KOPT-K1 (cell line): ENCODE measurements around the gene ENAH.

ENCODE experiments used
- H3K27ac ChIP-seq: fragments of 200-600 bp; sonication (generic); 2 replicates; pipeline ENCODE4 v1.5.1; 2016; ENCODE audit warnings: antibody characterized with exemption, mild to moderate bottlenecking, low read depth, low read length; ENCODE audit not compliant: poor library complexity, severe bottlenecking
- H3K36me3 ChIP-seq: fragments of 200-600 bp; sonication (generic); 2 replicates; pipeline ENCODE4 v1.5.1; 2017; ENCODE audit warnings: antibody characterized with exemption, mild to moderate bottlenecking, low read length, moderate library complexity; ENCODE audit not compliant: insufficient read depth
- H3K9me3 ChIP-seq: fragments of 200-600 bp; sonication (generic); 2 replicates; pipeline ENCODE4 v1.5.1; 2017; ENCODE audit warnings: antibody characterized with exemption, low read length, mild to moderate bottlenecking; ENCODE audit not compliant: insufficient read depth, poor library complexity, severe bottlenecking

ENAH gene

DNA sequence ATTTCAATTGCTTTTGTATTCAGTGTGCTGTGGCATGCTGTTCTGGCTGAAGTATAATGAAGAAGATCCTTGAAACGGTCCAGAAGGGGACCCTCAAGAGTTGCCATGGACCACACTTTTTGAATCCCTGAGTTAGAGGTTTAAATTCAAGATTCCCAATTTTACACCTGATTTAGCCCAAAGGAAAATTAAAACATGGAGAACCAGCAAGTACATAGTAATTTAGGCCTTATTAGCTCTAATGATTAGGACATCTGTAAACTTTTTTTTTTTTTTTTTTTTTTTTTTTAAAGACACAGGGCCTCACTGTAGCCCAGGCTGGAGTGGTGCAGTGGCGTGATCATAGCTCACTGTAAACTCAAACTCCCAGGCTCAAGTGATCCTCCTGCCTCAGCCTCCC is 107.3 kb downstream of the ENAH start:
- Histone ChIP-seq H3K9me3 (no peaks in the 10 kb centered on the region), H3K36me3 (no peaks in the 10 kb centered on the region), H3K27ac (no peak overlapping the region)

DNA sequence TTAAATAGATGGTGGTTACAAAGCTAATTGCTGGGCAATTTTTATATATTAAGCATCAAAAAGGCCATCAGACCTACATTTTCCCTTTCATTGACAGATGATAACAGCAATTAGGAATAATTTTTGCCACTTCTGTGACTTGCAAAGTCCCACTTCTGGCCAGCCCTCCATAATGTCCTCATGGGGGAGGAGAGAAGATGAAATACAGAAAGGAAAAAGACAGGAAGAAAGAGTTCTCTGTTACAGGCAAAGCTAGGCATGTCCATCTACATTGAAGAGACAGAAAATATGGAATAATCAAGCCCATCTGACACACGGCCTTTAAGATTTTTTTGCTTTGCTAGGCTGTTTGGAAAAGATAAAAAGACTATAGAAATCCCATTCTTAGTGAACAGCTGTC is 108.0 kb downstream of the ENAH start:
- no peak overlapping the region for H3K27ac ChIP-seq
- no peaks in the 10 kb centered on the region for H3K36me3 ChIP-seq
- H3K9me3 ChIP-seq, result no peaks in the 10 kb centered on the region

DNA sequence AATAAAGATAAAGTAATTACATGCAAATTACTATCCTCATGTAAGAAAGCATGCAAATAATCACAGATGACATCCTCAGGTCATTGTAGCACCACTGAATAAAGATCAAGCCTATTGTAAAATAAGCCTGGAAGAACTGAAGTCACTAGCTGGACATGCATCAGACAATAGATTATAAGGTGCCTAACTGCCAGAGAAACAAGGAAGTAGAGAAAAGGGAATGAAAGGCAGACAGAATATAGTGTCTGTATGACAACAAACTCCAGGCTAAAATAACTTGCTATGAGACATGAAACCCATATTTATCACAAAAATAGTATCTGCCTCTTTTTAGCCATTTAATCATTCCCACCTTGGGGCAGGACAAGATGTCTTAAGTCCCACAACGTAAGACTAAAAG is 108.7 kb downstream of the ENAH start:
- no peaks in the 10 kb centered on the region for H3K36me3 ChIP-seq
- no peaks in the 10 kb centered on the region for H3K9me3 ChIP-seq
- no peak overlapping the region for H3K27ac ChIP-seq

DNA sequence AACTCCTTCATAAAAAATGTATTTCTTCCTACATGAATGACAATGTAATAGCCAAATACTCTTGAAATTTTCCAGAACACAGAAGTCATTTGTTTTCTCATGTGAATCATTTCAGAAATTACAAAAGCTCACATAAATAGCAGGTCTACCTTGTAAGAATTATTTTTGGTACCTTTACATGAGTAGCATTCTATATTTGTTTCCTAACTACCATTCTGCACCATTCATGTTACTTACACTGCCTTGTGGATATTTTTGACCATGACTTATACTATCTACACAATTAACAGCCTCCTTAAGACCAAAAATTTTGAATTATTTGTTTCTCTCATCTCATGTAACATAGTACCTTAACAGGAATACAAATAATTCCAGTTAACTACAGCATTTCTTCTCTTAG is 109.6 kb downstream of the ENAH start:
- H3K36me3 ChIP-seq, result no peaks in the 10 kb centered on the region
- H3K9me3 ChIP-seq, result no peaks in the 10 kb centered on the region
- no peak overlapping the region for H3K27ac ChIP-seq

DNA sequence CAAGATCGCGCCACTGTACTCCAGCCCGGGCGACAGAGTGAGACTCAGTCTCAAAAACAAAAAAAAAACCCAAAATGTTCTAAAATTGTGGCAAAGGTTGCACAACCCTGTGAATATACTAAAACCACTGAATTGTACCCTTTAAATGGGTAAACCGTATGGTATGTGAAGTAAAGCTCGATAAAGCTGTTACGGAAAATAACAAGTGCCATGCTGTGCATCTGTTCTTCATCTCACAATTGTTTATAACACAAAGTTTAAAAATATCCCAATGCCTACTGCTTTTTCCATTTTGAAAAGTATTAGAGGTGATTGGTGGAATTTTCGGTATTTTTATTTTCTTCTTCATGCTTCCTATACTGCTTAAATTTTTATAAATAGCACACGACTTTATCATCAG is 111.5 kb downstream of the ENAH start:
- Histone ChIP-seq H3K27ac (no peak overlapping the region), H3K9me3 (no peaks in the 10 kb centered on the region)

DNA sequence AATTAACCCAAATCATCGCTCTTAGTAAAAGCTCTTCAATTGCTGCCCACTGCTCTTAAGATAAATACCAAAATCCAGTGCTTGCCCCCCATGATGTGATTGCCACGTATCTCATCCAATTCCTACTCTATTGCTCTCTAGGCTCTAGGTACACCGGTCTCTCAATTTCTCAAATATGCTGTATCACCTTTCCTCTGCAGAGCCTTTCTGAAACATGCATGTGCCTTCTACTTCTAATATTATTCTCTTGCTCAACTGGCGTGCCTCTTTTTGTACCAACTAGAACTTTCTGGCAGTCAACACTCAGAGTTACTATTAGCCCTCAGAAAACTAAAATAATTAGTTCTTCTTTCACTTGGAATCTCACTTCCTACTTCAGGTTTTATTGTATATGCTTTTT is 113.3 kb downstream of the ENAH start:
- Histone ChIP-seq H3K27ac (no peak overlapping the region), H3K9me3 (no peaks in the 10 kb centered on the region)

More for the DNA sequence above, 111.5 kb downstream of the ENAH start:
- no peaks in the 10 kb centered on the region for H3K36me3 ChIP-seq

DNA sequence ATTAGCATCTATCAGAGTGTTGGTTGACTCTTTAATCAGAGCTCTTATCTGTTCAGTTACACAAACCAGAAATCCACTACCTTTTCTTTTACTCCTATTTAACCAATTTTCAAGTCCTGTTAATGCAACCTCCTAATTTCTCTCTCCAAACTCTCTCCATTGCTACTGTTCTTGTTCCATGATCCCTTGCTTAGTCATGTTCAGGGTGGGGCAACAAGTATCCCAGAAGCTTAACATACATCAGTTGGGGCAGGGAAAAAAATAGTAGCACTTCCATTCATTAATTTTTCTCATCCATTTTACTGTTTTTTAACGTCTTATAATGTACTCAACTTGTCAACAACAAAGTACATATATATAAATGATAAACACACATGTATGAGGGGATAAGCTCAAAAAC is 113.9 kb downstream of the ENAH start:
- Histone ChIP-seq H3K27ac (no peak overlapping the region), H3K36me3 (no peaks in the 10 kb centered on the region), H3K9me3 (no peaks in the 10 kb centered on the region)

More for the DNA sequence above, 113.3 kb downstream of the ENAH start:
- H3K36me3 ChIP-seq, result no peaks in the 10 kb centered on the region

DNA sequence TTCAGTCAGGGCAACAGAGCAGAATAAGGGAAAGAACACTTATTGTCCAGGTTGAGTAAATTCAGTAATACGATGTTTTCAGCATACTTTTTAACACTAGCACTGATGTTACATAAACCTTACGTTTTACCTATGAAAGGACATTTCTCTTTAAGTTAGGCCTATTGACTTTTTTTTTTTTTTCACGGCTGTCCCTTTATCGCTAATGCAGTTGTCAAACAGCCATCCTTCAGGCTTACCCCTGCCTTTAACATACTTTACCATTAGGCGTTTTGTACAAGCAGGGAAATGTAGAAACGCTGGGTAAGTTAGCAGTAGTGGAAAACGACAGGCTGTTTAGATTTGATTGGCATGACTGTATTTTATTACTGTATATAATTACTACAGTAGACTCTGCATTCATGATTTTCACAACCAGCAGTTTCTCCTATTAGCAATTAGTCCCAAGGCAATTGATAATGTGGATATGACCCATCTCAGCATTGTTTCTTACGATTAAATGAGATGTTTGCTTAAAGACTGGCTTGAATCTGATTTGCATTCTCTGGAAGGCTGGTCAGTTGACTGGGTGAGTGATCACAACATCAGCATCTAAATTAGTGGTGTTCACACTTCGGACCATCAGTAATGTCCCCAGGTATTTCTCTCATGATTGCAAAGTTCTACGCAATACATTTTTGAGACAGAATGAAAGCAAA is 115.2 kb downstream of the ENAH start:
- Histone ChIP-seq H3K27ac (no peak overlapping the region), H3K9me3 (no peaks in the 10 kb centered on the region), H3K36me3 (no peaks in the 10 kb centered on the region)

DNA sequence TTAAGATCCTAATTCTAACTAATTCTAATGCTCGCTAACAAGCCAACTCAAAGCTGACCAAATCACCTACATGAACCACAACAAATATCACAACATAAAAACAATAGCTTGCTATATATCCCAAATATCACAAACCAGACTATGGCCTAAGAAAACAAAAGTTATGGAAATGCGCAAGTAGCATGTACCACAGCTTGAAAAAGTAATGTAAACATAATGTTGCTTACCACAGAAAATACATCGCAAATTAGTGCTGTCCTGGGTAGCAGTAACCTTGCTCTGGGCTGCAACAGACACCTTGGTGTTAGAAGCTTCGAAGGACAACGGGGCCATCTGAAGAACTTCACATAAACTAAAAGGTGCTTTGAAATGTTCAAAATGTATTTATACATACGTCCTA is 117.6 kb downstream of the ENAH start:
- Histone ChIP-seq H3K27ac (no peak overlapping the region), H3K9me3 (no peaks in the 10 kb centered on the region), H3K36me3 (no peaks in the 10 kb centered on the region)

DNA sequence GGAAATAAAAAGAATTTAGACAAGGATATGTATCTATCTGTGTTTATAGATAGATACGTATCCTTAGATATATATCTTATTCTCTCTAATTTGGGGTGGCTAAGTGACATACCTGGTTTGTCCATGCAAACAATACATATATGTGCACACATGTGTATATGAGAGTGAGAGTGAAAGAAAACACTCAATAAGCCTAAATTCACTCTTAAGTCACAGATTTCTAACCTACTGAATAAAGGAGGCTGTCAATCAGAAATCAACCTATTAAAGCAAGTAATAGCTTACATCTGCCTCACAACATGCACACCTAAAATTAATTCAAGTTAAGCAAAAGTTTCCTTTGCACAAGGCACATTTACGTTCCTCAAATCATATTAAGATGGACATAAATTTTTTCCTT is 118.2 kb downstream of the ENAH start:
- no peaks in the 10 kb centered on the region for H3K9me3 ChIP-seq
- H3K36me3 ChIP-seq, result no peaks in the 10 kb centered on the region

DNA sequence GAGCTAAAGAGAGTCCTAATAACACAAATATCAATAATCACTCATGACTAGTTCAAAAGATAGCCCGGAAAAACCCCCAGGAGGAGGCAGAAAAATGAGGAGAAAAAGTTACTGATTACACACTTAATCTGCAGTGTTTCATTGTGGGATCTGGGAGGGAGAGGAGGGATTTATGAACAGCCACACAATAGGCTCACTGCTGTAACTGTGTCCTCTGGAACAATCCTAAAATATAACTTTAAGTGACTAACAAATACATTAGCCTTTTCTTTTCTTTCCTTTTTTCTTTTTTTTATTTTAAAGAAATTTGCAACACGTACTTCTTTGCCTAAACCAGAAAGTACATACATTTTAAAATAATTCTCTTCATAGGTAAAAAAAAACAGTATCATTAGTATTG is 118.8 kb downstream of the ENAH start:
- no peaks in the 10 kb centered on the region for H3K36me3 ChIP-seq
- no peak overlapping the region for H3K27ac ChIP-seq
- H3K9me3 ChIP-seq, result no peaks in the 10 kb centered on the region

More for the DNA sequence above, 118.2 kb downstream of the ENAH start:
- no peak overlapping the region for H3K27ac ChIP-seq

DNA sequence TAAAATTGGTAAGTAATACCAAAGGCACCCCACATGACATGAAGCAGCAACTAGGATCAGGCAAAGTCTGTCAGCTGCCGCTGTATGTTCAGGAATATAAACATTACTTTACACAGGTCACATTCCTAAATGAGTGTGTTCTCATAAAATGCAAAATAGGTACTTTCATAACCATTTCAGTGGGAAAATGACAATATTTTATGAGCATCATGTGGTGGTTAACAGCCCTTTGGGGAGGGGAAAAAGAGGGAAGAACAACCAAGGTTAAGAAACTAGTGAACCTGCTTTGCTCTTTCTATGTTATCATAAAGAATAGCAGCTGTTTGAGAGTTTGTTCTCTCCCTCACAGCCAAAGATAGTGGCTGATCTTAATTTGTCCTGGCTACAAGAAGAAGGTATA is 119.7 kb downstream of the ENAH start:
- Histone ChIP-seq H3K36me3 (no peaks in the 10 kb centered on the region), H3K27ac (no peak overlapping the region), H3K9me3 (no peaks in the 10 kb centered on the region)

DNA sequence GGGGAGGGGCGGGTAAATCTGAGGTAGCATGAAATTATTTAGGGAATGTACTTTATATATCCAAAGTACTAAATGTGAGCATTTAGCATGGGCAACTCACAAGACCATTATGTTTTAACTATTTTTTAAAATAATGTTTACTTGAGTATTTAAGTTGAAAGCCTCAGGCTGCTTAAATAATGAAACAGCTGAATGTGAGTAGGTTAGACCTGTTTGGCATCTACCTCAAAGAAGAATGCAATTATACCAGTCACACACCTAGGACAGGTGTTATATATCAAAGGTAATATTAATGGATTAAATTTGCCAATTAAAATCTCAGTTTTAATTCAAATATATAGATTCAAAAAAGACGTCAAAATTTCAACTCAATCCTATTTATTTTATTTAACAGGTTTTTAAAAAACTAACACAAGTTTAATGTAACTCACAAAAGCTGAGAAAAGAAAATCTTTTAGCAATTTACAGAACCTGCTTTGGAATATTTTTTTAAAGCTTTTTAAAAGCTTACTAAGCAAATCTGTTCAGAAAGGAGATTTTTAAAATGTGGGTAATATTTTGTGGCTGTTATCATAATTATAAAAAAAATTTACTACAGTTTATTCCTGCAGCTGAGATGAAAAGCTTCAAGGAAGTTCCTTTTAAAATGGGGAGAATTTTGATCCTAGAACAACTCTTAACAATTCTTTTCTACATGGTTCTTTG is 120.5 kb downstream of the ENAH start:
- H3K36me3 ChIP-seq, result no peaks in the 10 kb centered on the region
- no peaks in the 10 kb centered on the region for H3K9me3 ChIP-seq
- H3K27ac ChIP-seq, result no peak overlapping the region

DNA sequence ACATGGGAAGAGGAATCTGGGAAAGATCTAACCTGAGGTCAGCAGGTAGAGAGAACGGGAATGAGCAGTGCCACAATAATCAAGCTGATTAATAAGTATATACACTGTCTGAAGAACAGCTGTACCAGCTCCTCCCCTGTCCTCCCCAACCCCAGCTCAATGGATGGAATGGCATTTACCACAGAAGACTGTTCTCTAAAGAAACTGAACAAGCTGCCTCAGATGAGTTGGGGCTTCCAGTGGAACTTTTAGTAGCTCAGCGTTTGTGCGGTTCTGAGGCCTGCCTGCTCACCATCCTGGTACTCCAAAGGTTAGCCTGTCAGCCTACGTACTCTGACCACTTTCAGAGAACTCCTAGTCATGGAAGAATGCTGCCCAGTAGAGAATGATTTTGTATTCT is 123.2 kb downstream of the ENAH start:
- Histone ChIP-seq H3K36me3 (no peaks in the 10 kb centered on the region), H3K27ac (no peak overlapping the region)

DNA sequence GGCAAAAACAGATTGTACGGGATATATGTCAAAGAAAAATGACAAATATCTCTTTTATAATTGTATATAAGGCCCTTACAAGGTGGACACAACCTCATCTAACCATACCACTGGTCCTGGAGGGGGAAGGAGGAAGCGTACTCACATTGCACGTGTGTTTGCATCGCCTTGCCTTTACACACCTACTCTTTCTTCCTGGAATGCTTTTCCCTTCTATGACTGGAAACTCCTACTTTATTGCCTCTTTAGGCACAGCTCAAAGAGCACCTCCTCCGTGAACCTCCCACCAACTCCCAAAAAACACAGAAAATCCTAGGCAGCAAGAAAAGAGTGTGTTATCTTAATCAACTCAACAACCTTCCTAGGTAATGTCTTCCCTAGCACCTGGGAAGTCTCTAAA is 125.3 kb downstream of the ENAH start:
- H3K27ac ChIP-seq, result no peak overlapping the region
- H3K9me3 ChIP-seq, result no peaks in the 10 kb centered on the region
- no peaks in the 10 kb centered on the region for H3K36me3 ChIP-seq

More for the DNA sequence above, 123.2 kb downstream of the ENAH start:
- no peaks in the 10 kb centered on the region for H3K9me3 ChIP-seq

DNA sequence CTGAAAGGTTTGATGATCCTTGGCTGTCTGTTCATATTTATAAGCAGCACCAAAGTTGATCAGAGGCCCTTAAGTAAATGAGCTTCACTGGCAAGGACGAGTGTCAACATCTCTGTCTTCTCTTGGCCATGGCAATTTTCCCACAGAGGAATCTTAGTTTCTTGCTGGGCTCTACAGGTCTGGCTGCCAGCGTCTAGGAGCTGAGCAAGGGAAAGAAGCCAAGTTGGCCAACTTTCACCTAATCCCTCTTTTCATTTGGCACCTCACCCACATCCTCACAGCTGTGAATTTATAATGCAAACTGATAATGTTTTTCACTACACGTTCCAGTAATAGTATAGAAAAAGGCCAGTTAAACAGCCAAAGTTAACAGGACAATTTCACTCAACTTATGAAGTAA is 126.0 kb downstream of the ENAH start:
- Histone ChIP-seq H3K9me3 (no peaks in the 10 kb centered on the region), H3K27ac (no peak overlapping the region), H3K36me3 (no peaks in the 10 kb centered on the region)
